Large intestine (tissue), 12 donors: Measurements from ENCODE around the gene SNX13. TPM values are rescaled to one million over a fixed set of nuclear protein-coding genes. Genes with fewer than 3 reads are reported as not detected.

ENCODE experiments used
- DNase-seq, 2 donors: peaks; one replicate each; pipeline versions ENCODE4 v3.0.0 to v3.0.0-alpha.2; 2013
- H3K27ac ChIP-seq: one replicate; pipeline ENCODE4 v1.5.1; 2013; ENCODE audit warnings: low read length
- H3K27me3 ChIP-seq: 2 replicates; pipeline ENCODE4 v1.6.1; 2013; ENCODE audit warnings: low read length; ENCODE audit not compliant: control insufficient read depth, insufficient read depth
- H3K36me3 ChIP-seq: 2 replicates; pipeline ENCODE4 v1.6.1; 2013; ENCODE audit warnings: low read length; ENCODE audit not compliant: control insufficient read depth, insufficient read depth
- H3K4me1 ChIP-seq: one replicate; pipeline ENCODE4 v1.6.1; 2013; ENCODE audit warnings: low read length; ENCODE audit not compliant: control insufficient read depth, insufficient read depth
- H3K4me3 ChIP-seq: one replicate; pipeline ENCODE4 v1.5.1; 2013; ENCODE audit warnings: low read length
- H3K9me3 ChIP-seq: one replicate; pipeline ENCODE4 v1.6.1; 2013; ENCODE audit warnings: mild to moderate bottlenecking, low read depth, low read length, moderate library complexity; ENCODE audit not compliant: control insufficient read depth
- WGBS: methylation state at CpG from one replicate; pipeline ENCODE4 v1.1.5; 2013; ENCODE audit warnings: low lambda C conversion rate; ENCODE audit not compliant: insufficient coverage; 5-methylcytosine and 5-hydroxymethylcytosine counted together
- long read RNA-seq, 11 donors: transcript quantifications; one replicate each; lab custom pipeline, GENCODE V29; 2026
- polyA plus RNA-seq: library from polyadenylated mRNA; unstranded; fragments of 120-200 nt; gene quantifications from one replicate; pipeline ENCODE4 v1.2.1, GENCODE V29; 2013

SNX13 gene, protein sequence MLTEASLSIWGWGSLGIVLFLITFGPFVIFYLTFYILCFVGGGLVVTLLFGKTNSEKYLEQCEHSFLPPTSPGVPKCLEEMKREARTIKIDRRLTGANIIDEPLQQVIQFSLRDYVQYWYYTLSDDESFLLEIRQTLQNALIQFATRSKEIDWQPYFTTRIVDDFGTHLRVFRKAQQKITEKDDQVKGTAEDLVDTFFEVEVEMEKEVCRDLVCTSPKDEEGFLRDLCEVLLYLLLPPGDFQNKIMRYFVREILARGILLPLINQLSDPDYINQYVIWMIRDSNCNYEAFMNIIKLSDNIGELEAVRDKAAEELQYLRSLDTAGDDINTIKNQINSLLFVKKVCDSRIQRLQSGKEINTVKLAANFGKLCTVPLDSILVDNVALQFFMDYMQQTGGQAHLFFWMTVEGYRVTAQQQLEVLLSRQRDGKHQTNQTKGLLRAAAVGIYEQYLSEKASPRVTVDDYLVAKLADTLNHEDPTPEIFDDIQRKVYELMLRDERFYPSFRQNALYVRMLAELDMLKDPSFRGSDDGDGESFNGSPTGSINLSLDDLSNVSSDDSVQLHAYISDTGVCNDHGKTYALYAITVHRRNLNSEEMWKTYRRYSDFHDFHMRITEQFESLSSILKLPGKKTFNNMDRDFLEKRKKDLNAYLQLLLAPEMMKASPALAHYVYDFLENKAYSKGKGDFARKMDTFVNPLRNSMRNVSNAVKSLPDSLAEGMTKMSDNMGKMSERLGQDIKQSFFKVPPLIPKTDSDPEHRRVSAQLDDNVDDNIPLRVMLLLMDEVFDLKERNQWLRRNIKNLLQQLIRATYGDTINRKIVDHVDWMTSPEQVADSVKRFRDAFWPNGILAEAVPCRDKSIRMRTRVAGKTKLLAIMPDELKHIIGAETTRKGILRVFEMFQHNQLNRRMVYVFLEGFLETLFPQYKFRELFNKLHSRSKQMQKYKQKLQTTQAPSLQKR
- polyA plus RNA-seq = 30.0 TPM
- long read RNA-seq, donor 1 = 0 reads
- long read RNA-seq, donor 2, full-length matches to known transcripts = 5 of 22 reads
- long read RNA-seq, donor 2, partial matches to known transcripts = 17 of 22 reads
- long read RNA-seq, donor 2, other reads (novel, unspliced or antisense) = 0 of 22 reads
- long read RNA-seq, donor 3, full-length matches to known transcripts = 5 of 11 reads
- long read RNA-seq, donor 3, partial matches to known transcripts = 6 of 11 reads
- long read RNA-seq, donor 3, other reads (novel, unspliced or antisense) = 0 of 11 reads
- long read RNA-seq, donor 4, full-length matches to known transcripts = 4 of 4 reads
- long read RNA-seq, donor 4, partial matches to known transcripts = 0 of 4 reads
- long read RNA-seq, donor 4, other reads (novel, unspliced or antisense) = 0 of 4 reads
- long read RNA-seq, donor 5, full-length matches to known transcripts = 4 of 4 reads
- long read RNA-seq, donor 5, partial matches to known transcripts = 0 of 4 reads
- long read RNA-seq, donor 5, other reads (novel, unspliced or antisense) = 0 of 4 reads
- long read RNA-seq, donor 6, full-length matches to known transcripts = 5 of 5 reads
- long read RNA-seq, donor 6, partial matches to known transcripts = 0 of 5 reads
- long read RNA-seq, donor 6, other reads (novel, unspliced or antisense) = 0 of 5 reads
- long read RNA-seq, donor 7, full-length matches to known transcripts = 2 of 2 reads
- long read RNA-seq, donor 7, partial matches to known transcripts = 0 of 2 reads
- long read RNA-seq, donor 7, other reads (novel, unspliced or antisense) = 0 of 2 reads
- long read RNA-seq, donor 8, full-length matches to known transcripts = 6 of 13 reads
- long read RNA-seq, donor 8, partial matches to known transcripts = 7 of 13 reads
- long read RNA-seq, donor 8, other reads (novel, unspliced or antisense) = 0 of 13 reads
- long read RNA-seq, donor 9, full-length matches to known transcripts = 3 of 3 reads
- long read RNA-seq, donor 9, partial matches to known transcripts = 0 of 3 reads
- long read RNA-seq, donor 9, other reads (novel, unspliced or antisense) = 0 of 3 reads
- long read RNA-seq, donor 10, full-length matches to known transcripts = 6 of 14 reads
- long read RNA-seq, donor 10, partial matches to known transcripts = 8 of 14 reads
- long read RNA-seq, donor 10, other reads (novel, unspliced or antisense) = 0 of 14 reads
- long read RNA-seq, donor 11, full-length matches to known transcripts = 3 of 3 reads
- long read RNA-seq, donor 11, partial matches to known transcripts = 0 of 3 reads
- long read RNA-seq, donor 11, other reads (novel, unspliced or antisense) = 0 of 3 reads

DNA sequence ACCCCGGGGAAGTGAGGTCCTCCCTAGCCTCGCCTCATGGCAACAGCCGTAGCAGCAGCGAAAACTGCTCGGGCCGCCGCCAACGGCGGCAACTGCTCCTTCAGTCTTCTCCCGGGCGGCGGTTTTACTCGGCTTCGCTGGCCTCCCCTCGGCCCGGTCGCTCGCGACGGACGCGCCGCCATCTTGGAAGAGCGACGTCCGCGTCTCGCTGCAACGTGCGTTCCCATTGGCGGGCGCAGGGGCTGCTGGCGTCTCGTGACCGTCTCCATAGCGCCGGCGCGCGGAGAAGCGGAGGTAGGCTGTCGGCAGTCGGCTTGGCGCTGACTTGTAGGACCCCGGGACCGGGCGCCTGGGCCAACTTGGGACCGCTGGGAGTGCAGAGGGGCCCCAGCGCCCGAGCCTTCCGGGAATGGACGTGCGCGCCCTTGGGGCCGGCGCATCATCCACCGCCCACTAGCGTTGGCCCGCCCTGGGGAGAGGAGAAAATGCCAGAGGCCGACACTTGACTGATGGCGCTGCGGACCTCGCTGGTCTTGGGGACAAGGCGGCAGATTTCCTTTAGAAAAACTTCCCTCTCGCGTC lies at the start of gene SNX13:
TSS of gene SNX13 (minus strand) at position 193 of the 582 bp plus-strand sequence. CDS start 199 bp downstream, outside the sequence.
- Histone ChIP-seq H3K36me3 (no peaks in the 10 kb centered on the region), H3K27me3 (no peaks in the 10 kb centered on the region), H3K4me3 (peak within 1 kb of the TSS; percentile 97), H3K4me1 (peaks cover 4% of the 10 kb centered on the region), H3K27ac (peak within 1 kb of the TSS; percentile 98), H3K9me3 (no peaks in the 10 kb centered on the region)
- WGBS = no CpG with 5 or more reads among the region's 66 CpGs
- peak; percentile 94 to 96 for DNase-seq

DNA sequence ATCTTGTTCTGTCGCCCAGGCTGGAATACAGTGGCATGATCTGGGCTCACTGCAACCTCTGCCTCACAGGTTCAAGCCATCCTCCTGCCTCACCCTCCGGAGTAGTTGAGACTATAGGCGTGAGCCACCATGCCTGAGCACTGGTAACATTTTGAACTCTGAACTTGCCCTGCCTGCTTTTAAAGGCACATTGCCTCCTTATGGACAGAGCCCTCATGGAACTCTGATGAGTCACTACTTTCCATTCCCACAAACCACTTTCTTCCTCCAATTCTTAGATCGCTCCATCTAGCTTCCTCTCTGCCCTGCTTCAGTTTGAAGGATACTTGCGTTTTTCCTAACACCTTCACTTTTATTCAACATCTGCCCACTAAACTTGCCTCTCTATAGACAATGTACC lies 49.3 kb upstream of the SNX13 start:
- no peaks in the 10 kb centered on the region for H3K36me3 ChIP-seq
- H3K4me1 ChIP-seq = no peaks in the 10 kb centered on the region
- no peak overlapping the region for H3K4me3 ChIP-seq
- peak; percentile 16 to 22 for DNase-seq
- no peaks in the 10 kb centered on the region for H3K27me3 ChIP-seq
- 71% methylated on average over 1 of the region's 5 CpGs for WGBS
- H3K27ac ChIP-seq = no peak overlapping the region
- no peaks in the 10 kb centered on the region for H3K9me3 ChIP-seq

DNA sequence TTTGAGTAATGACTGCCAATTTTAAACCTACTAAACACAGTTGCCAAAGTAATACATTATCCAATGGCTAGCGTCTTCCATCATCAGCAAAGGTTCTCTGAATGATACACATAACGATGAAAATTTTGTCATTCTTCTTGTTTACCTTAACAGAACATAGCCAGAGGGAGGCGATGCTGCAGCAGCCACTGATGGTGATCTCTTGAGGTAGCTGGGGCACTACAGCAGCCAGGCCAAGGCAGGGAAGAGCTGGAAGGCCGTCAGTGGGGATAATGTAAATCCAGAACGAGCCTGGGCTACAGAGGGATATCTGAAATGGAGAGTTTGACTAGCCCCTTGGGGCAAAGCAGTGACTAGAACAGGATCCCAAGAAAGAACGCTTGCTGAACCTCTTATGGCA lies 48.6 kb upstream of the SNX13 start:
- Histone ChIP-seq H3K4me3 (no peak overlapping the region), H3K27ac (no peak overlapping the region), H3K4me1 (no peaks in the 10 kb centered on the region), H3K36me3 (no peaks in the 10 kb centered on the region), H3K9me3 (no peaks in the 10 kb centered on the region), H3K27me3 (no peaks in the 10 kb centered on the region)
- DNase-seq = no peak
- WGBS = 100% methylated on average over 2 of the region's 6 CpGs

DNA sequence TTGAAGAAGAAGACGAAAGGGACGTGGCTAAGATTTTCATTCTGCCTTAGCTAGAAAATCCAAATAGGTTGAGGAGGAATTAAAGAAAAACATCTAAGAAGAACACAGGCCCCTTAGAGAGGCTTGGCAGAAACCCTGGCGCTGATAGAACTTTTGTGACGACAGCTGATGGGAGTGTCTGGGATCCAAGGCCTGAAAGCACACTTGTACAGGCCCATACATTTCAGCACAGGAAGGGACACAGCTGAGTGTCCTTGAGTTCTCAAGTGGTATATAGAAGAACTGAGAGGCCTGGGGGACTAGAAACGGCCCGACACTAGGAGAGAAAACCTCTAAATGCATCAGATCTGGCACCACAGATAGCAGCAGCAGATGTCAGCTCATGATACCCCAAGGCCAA lies 47.8 kb upstream of the SNX13 start:
- no peaks in the 10 kb centered on the region for H3K4me1 ChIP-seq
- no peak overlapping the region for H3K4me3 ChIP-seq
- DNase-seq = peak; percentile 14 to 29
- no peak overlapping the region for H3K27ac ChIP-seq
- WGBS = 86% methylated on average over 2 of the region's 6 CpGs
- H3K27me3 ChIP-seq = no peaks in the 10 kb centered on the region
- no peaks in the 10 kb centered on the region for H3K36me3 ChIP-seq
- H3K9me3 ChIP-seq = no peaks in the 10 kb centered on the region

DNA sequence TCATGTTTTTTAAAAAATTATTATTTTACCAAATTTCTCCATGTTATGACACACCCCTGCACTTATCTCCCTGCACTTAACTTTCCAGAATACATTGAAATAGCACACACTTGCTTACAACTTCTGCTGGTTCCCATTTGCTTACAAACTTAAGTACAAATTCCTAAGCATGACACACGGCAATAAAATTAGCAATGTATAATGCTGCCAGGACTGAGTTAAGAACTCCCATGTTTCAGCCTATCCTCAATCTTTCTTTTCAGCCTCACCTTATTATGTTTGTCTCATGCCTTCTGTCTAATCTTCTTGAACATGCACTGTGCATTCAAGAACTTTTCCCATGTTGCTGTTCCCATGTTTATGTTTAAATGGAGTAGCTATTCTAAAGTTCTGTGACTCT lies 46.6 kb upstream of the SNX13 start:
- no peak overlapping the region for H3K27ac ChIP-seq
- no peaks in the 10 kb centered on the region for H3K27me3 ChIP-seq
- no peaks in the 10 kb centered on the region for H3K4me1 ChIP-seq
- H3K9me3 ChIP-seq = no peaks in the 10 kb centered on the region
- H3K36me3 ChIP-seq = no peaks in the 10 kb centered on the region
- peak in 1 of 2 donors; percentile 58 for DNase-seq
- no CpG with 5 or more reads among the region's 1 CpG for WGBS
- H3K4me3 ChIP-seq = no peak overlapping the region

DNA sequence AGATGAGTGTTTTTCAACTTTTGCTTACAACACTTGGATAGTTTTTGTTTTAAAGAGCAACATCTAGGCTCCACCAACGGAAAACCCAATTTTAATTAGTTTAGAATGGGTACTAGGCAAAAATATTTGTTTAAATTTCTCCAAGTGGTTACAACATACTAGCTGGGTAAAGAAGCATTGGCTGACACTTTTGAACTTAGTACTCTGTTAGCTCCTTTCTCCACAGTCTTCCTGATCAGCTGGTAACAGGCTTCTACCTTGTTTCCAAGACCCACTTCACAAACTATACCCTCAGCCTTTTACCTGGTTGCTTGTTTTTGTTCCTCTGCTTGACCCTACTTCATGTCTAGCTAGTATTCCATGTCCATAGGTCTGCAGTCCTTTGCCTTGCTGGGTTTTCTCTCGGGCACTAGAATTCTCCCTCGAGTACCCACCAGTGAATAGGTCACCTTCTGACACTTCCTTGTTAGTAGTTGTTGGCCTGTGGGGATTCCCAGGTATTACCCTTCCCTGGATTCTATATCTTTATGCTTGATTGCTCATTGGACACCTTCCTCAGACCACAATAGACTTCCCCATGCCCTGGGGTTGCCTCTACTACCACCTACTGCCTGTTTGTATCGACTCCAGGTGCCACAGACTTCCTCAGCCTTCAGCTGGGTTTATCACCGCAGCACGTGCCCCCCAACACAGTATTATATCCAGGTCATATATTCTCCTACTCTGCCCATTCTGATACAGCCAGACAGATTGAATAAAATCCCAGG lies 45.4 kb upstream of the SNX13 start:
- H3K36me3 ChIP-seq = no peaks in the 10 kb centered on the region
- WGBS = 100% methylated on average over 1 of the region's 6 CpGs
- DNase-seq = peak in 1 of 2 donors; percentile 20
- H3K27ac ChIP-seq = no peak overlapping the region
- H3K27me3 ChIP-seq = no peaks in the 10 kb centered on the region
- no peak overlapping the region for H3K4me3 ChIP-seq
- H3K9me3 ChIP-seq = no peaks in the 10 kb centered on the region
- H3K4me1 ChIP-seq = no peaks in the 10 kb centered on the region

DNA sequence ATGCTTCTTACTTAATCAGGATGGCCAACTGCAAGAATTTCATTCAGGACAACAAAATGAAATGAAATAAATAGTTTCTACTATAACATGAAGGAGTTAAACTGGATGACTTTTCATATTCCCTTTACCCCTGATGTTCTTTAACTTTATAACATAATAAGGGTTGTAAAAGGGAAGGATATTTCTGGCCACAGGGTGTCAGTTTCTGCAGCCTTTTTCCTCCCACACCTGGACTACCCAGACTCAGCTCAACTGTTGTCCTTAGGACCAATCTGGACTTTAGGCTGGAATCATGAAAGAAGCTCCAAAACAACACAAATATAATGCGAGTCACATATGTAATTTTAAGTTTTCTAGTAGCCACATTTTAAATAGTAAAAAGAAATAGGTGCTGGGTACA lies 44.0 kb upstream of the SNX13 start:
- Histone ChIP-seq H3K27me3 (no peaks in the 10 kb centered on the region), H3K9me3 (no peaks in the 10 kb centered on the region), H3K4me3 (no peak overlapping the region), H3K27ac (no peak overlapping the region), H3K4me1 (no peaks in the 10 kb centered on the region), H3K36me3 (no peaks in the 10 kb centered on the region)
- DNase-seq = no peak
- no CpG with 5 or more reads among the region's 1 CpG for whole genome bisulfite sequencing

DNA sequence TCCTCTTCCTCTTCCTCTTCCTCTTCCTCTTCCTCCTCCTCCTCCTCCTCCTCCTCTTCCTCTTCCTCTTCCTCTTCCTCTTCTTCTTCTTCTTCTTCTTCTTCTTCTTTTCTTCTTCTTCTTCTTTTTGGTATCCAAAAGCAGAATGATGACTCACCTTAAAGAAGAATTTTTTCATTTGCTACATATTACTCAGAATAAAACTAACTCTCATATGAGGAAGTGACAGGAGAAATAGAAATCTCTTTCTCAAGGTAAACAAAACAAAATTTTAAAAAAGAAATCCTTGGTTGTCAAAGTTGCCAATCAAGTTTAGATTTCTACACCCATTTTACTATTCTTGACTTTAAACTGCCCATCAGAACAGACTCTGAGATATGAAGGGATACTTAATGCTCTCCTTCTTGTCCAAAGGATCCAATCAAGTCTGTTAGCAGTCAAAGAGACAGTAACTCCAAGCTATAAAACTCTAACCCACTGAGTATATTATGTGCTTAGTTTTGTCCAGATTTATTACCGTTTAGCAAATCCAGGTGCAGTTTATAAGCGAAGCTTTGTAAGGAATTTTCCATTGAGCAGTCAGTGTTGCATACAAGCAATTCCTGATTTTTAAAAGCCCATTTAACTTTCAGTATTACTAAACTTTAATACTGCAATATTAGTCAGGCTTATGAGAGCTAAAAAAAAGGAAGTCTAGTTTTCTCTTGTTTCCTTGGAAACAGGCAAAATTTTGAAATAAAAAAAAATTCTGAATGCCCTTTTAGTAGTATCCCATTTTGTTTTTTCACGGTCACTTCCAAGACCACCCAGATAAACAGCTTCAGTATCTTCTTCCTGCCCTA lies 43.1 kb upstream of the SNX13 start:
- DNase-seq = no peak
- Histone ChIP-seq H3K36me3 (no peaks in the 10 kb centered on the region), H3K27ac (no peak overlapping the region), H3K27me3 (no peaks in the 10 kb centered on the region), H3K4me3 (no peak overlapping the region), H3K9me3 (no peaks in the 10 kb centered on the region), H3K4me1 (no peaks in the 10 kb centered on the region)
- 90% methylated on average over 2 of the region's 3 CpGs for WGBS
